Right lobe of liver (tissue), 6 donors: ENCODE measurements around the gene NKAPL. TPM values are rescaled to one million over a fixed set of nuclear protein-coding genes. Genes with fewer than 3 reads are reported as not detected.
A peak's percentile ranks its signal among the peaks of the same experiment; 100 is the strongest.

Source experiments
- ATAC-seq, 4 donors: fragments of 200-7000 bp; cut with Tn5 transposase; one replicate each; pipeline ENCODE4 v1.9.1; 2020; ENCODE audit warnings: mild to moderate bottlenecking in 4 of 4, moderate library complexity in 4 of 4
- DNase-seq, 3 donors: peaks; one replicate each; pipeline ENCODE4 v3.0.0-alpha.2; 2020
- H3K27ac ChIP-seq, 3 donors: fragments of 200-600 bp; one replicate each; pipeline ENCODE4 v1.8.0; 2022
- H3K27me3 ChIP-seq, 2 donors: fragments of 200-600 bp; one replicate each; pipeline ENCODE4 v1.8.0; 2022
- H3K36me3 ChIP-seq, 4 donors: fragments of 200-600 bp; sonication (generic) in 1 of 4; one replicate each; pipeline versions ENCODE4 v1.5.1 to v1.8.0; 2017 to 2022; ENCODE audit warnings: control low read depth in 1 of 4
- H3K4me1 ChIP-seq, 4 donors: fragments of 200-600 bp; sonication (generic) in 1 of 4; one replicate each; pipeline versions ENCODE4 v1.5.1 to v1.8.0; 2017 to 2022; ENCODE audit warnings: control low read depth in 1 of 4
- H3K4me3 ChIP-seq, 3 donors: fragments of 200-600 bp; one replicate each; pipeline ENCODE4 v1.8.0; 2022
- H3K9me3 ChIP-seq, 4 donors: fragments of 200-600 bp; sonication (generic) in 1 of 4; one replicate each; pipeline versions ENCODE4 v1.5.1 to v1.8.0; 2017 to 2022; ENCODE audit warnings: control low read depth in 1 of 4
- POLR2A ChIP-seq: fragments of 450-650 bp; IDR thresholded peaks from one replicate; pipeline ENCODE4 v1.6.1; 2017; ENCODE audit warnings: antibody characterized with exemption, mild to moderate bottlenecking
- WGBS: methylation state at CpG from one replicate; pipeline ENCODE4 v1.1.6; 2018; ENCODE audit warnings: low coverage, low lambda C conversion rate; ENCODE audit not compliant: insufficient coverage; ENCODE audit errors: missing lambda C conversion rate; 5-methylcytosine and 5-hydroxymethylcytosine counted together
- intact Hi-C, 2 donors: fragments of 100-400 bp; cut with DNase I; formaldehyde crosslinking; loops; one replicate each; pipeline versions ENCODE4 v1.11.2 to v1.14.1; 2022
- total RNA-seq, 6 experiments: library from RNA; depleted of rRNA in 2 of 6; stranded (reverse); fragments of >200 nt in 2 of 6; fragmentation: NEBNext Ultra II Directional in 3 of 6; extraction: Animal tissue kit (Norgen Biotek cat#: 25700) in 3 of 6; gene quantifications; one replicate each; pipeline versions ENCODE4 v1.1.0 to v1.2.4, GENCODE V29; 2016 to 2023
- TF ChIP-seq, protein P1 (sequence below), 4 donors: fragments of 200-600 bp in 3 of 4; fragments of 450-650 bp in 1 of 4; IDR thresholded peaks; one replicate each; pipeline versions ENCODE4 v1.5.1 to v1.8.0; 2016 to 2022; ENCODE audit warnings: antibody characterized with exemption in 4 of 4, mild to moderate bottlenecking in 2 of 4
- donor health status: DM: no; HTN: yes; CAD: no.
- donor health status: DM: no; HTN: no; CAD: no.
- donor health status: DM: no; HTN: no; CAD: no.
- donor health status: DM: no; HTN: yes; CAD: no.
- donor health status: DM: no; HTN: yes; CAD: no.

Gene NKAPL
- total RNA-seq, 6 experiments from 2014 or later: 0.15 to 1.0 (median 0.36) TPM

DNA sequence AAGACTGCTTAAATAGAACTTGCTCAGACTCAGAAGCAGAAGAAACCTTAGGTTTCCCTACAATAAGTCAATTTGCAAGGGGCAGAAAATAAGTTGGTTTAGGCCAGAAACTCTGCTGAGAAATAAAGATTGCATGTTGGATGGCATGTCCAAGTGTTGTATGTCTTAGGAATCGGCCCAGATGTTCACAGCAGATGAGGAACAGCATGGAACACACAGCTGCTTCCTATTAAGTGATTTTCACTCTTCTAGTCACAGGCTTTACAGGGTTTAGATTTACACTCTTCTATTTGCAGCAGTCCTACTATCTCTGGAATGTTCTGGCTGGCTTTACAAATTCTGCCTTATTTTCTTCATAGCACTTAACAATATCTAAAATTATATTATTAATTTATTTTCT, 10.2 kb upstream of the NKAPL start:
- WGBS: 57% methylated on average over 1 of the region's 1 CpG
- Histone ChIP-seq H3K9me3 (no peaks in the 10 kb centered on the region), H3K4me3 (no peak overlapping the region), H3K27me3 (no peaks in the 10 kb centered on the region), H3K4me1 (peaks cover 0 to 9% (median 2%) of the 10 kb centered on the region in 4 donors), H3K36me3 (peaks cover 0 to 36% (median 4%) of the 10 kb centered on the region in 4 donors), H3K27ac (no peak overlapping the region)
- intact Hi-C loops: no loop called here
- DNase-seq: no peak
- TF ChIP-seq, protein P1, sequence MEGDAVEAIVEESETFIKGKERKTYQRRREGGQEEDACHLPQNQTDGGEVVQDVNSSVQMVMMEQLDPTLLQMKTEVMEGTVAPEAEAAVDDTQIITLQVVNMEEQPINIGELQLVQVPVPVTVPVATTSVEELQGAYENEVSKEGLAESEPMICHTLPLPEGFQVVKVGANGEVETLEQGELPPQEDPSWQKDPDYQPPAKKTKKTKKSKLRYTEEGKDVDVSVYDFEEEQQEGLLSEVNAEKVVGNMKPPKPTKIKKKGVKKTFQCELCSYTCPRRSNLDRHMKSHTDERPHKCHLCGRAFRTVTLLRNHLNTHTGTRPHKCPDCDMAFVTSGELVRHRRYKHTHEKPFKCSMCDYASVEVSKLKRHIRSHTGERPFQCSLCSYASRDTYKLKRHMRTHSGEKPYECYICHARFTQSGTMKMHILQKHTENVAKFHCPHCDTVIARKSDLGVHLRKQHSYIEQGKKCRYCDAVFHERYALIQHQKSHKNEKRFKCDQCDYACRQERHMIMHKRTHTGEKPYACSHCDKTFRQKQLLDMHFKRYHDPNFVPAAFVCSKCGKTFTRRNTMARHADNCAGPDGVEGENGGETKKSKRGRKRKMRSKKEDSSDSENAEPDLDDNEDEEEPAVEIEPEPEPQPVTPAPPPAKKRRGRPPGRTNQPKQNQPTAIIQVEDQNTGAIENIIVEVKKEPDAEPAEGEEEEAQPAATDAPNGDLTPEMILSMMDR (IDR thresholded peaks at IDR 0.05): no peak
- TF ChIP-seq POLR2A: no peak
- no peak for ATAC-seq

DNA sequence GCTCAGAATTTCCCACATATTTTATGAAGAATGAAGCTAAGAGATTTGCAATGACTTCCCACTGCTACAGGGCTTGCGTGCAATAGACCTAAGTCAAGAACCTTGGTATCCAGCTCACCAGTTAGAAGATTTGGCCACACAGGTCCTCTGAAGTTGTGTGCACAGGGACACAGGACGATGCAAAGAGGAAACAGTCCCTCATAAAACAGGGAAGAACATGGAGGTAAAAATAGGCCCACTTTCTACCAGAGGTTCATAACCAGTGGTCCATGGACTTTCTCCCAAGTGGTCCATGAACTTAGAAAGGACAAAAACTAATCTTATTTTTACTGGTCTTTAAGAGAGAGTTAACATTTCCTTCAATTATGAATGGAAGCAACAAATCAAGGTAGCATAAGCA, 8.3 kb upstream of the NKAPL start:
- Histone ChIP-seq H3K36me3 (peaks cover 0 to 28% (median 0%) of the 10 kb centered on the region in 4 donors), H3K9me3 (no peaks in the 10 kb centered on the region), H3K27ac (no peak overlapping the region), H3K4me1 (peaks cover 0 to 9% (median 2%) of the 10 kb centered on the region in 4 donors), H3K4me3 (peak overlapping the region in 2 of 3 donors; percentile 59 to 95), H3K27me3 (no peaks in the 10 kb centered on the region)
- intact Hi-C loops: no loop called here
- TF ChIP-seq POLR2A: no peak
- TF ChIP-seq, protein P1 (IDR thresholded peaks at IDR 0.05): no peak
- DNase-seq (no peak), ATAC-seq (no peak)
- WGBS: 80% methylated on average over 2 of the region's 2 CpGs

DNA sequence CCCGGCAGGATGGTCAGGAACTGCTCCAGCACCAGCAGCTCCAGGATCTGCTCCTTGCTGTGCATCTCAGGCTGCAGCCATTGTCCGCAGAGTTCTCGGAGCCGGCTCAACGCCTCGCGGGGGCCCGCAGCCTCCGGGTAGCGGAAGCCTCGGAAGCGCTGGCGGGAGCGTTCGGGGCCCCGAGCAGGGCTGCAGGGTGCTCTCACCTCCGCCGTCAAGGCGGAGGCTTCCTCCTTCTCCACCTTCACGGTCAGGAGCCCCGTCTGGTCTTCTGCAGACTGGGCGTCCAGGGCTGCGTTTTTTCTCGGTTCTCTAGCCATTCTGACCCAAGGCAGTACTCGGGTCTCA, 7.5 kb upstream of the NKAPL start:
- intact Hi-C loops: no loop called here
- Histone ChIP-seq H3K4me3 (peak overlapping the region; percentile 59 to 95 (median 89)), H3K36me3 (peaks cover 0 to 20% (median 0%) of the 10 kb centered on the region in 4 donors), H3K9me3 (no peaks in the 10 kb centered on the region), H3K27me3 (no peaks in the 10 kb centered on the region), H3K27ac (peak overlapping the region in 1 of 3 donors; percentile 24), H3K4me1 (peaks cover 0 to 9% (median 2%) of the 10 kb centered on the region in 4 donors)
- ATAC-seq: peak; percentile 51 to 57 (median 52)
- peak in 2 of 3 donors; percentile 32 to 58 for DNase-seq
- TF ChIP-seq, protein P1 (IDR thresholded peaks at IDR 0.05): no peak
- no peak for TF ChIP-seq POLR2A
- 0% methylated on average over 9 of the region's 25 CpGs for WGBS

DNA sequence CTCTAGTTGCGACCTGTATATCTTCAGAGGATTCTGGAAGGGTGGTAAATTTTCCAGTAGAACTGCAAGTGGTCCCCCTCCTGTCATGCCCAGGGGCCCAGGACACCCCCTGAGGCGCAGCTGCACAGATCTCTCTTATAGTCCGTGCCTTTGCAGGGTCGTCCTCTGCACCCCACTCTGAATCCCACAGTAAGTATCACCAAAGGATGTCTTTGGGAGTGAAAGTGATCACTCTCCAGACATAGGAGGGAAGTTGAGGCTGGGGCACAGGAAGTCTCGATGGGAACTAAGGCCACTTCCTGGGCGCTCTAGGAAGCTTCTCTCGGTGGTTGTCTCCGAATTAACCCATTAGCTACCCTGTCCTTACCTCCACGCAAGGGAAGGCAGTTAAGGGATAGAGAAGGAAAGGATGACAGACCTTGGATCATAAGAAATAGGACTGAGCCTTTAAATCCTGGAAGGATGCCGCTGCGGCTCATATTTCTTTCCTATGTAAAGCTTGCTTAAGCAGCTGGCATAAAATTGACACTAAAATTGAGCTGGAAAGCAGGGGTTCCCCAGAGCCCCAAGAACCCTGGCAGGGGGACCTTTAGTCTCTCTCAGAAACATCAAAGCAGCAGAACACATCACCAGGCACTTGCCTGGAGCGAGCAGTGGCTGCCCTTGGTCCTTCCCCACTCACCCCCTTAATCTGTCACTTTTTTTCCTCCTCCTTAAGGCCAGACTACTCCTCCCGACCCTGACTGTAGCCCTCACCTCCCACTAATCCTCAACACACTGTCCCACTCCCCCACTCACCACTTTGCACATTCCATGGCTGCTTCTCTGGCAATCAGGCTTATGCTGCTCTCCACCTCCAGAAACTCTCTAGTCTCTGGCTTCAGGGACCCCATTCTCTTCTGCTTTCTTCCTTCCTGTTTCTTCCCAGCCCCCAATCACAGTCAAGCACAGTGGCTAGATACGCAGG, 6.8 kb upstream of the NKAPL start, which contains the start of gene ZKSCAN4:
Gene ZKSCAN4, minus strand, starts transcription at position 261 of the 967 bp plus-strand sequence. CDS start 289 bp downstream, outside the sequence.
- ATAC-seq: peak; percentile 92 to 99 (median 96)
- H3K36me3 ChIP-seq: peaks cover 0 to 13% (median 0%) of the 10 kb centered on the region in 4 donors
- WGBS: 11% methylated on average over 14 of the region's 14 CpGs
- H3K27ac ChIP-seq: peak within 1 kb of the TSS in 1 of 3 donors; percentile 24
- intact Hi-C loops: no loop called here
- no peak for TF ChIP-seq POLR2A
- TF ChIP-seq, protein P1 (IDR thresholded peaks at IDR 0.05): no peak
- DNase-seq: peak; percentile 60 to 84 (median 71)
- H3K4me3 ChIP-seq: peak within 1 kb of the TSS; percentile 59 to 95 (median 89)
- peaks cover 0 to 9% (median 2%) of the 10 kb centered on the region in 4 donors for H3K4me1 ChIP-seq
- H3K9me3 ChIP-seq: no peaks in the 10 kb centered on the region
- no peaks in the 10 kb centered on the region for H3K27me3 ChIP-seq
